Neuronal stem cell (in vitro differentiated cells): ENCODE results near the gene MAD1L1.

ENCODE experiments used
- DNase-seq: peaks from one replicate; pipeline ENCODE4 v3.0.0-alpha.2; 2013; ENCODE audit warnings: low spot score
- H2AFZ ChIP-seq: one replicate; pipeline ENCODE4 v1.6.1; 2013; ENCODE audit warnings: mild to moderate bottlenecking, low read length, inconsistent platforms
- H2AK5ac ChIP-seq: 2 replicates; pipeline ENCODE4 v1.6.1; 2013; ENCODE audit warnings: low read depth, mild to moderate bottlenecking, inconsistent platforms, low read length, moderate library complexity, mixed read lengths
- H2BK120ac ChIP-seq: 2 replicates; pipeline ENCODE4 v1.6.1; 2013; ENCODE audit warnings: low read depth, mild to moderate bottlenecking, inconsistent platforms, low read length, moderate library complexity, mixed read lengths
- H2BK12ac ChIP-seq: one replicate; pipeline ENCODE4 v1.6.1; 2013; ENCODE audit warnings: low read length, inconsistent platforms
- H2BK15ac ChIP-seq: 2 replicates; pipeline ENCODE4 v1.6.1; 2013; ENCODE audit warnings: mild to moderate bottlenecking, low read length, inconsistent platforms, mixed read lengths
- H2BK5ac ChIP-seq: one replicate; pipeline ENCODE4 v1.6.1; 2013; ENCODE audit warnings: inconsistent platforms, mild to moderate bottlenecking, low read length, moderate library complexity
- H3K14ac ChIP-seq: one replicate; pipeline ENCODE4 v1.6.1; 2013; ENCODE audit warnings: low read length, inconsistent platforms
- H3K18ac ChIP-seq: 2 replicates; pipeline ENCODE4 v1.6.1; 2013; ENCODE audit warnings: low read length, inconsistent platforms
- H3K23ac ChIP-seq: 2 replicates; pipeline ENCODE4 v1.6.1; 2013; ENCODE audit warnings: low read depth, mild to moderate bottlenecking, mixed read lengths, low read length, inconsistent platforms; ENCODE audit not compliant: poor library complexity
- H3K27ac ChIP-seq: replicated peaks from 3 replicates; pipeline ENCODE4 v1.5.1; 2013; ENCODE audit warnings: low read length, inconsistent platforms
- H3K27me3 ChIP-seq, 3 experiments: 2 replicates each; pipeline ENCODE4 v1.6.1; 2013; ENCODE audit warnings: low read length in 3 of 3, mild to moderate bottlenecking in 2 of 3, inconsistent platforms in 1 of 3, low read depth in 1 of 3, mixed read lengths in 1 of 3, moderate library complexity in 1 of 3; ENCODE audit not compliant: control insufficient read depth in 3 of 3, insufficient read depth in 3 of 3
- H3K36me3 ChIP-seq, 2 donors: replicated peaks in 1 of 2; 2 replicates each; pipeline ENCODE4 v1.6.1; 2013; ENCODE audit warnings: low read length in 2 of 2; ENCODE audit not compliant: control insufficient read depth in 2 of 2, insufficient read depth in 2 of 2
- H3K4ac ChIP-seq: 2 replicates; pipeline ENCODE4 v1.6.1; 2013; ENCODE audit warnings: inconsistent platforms, mild to moderate bottlenecking, low read length, moderate library complexity
- H3K4me1 ChIP-seq, 2 donors: 1 replicate in 1 of 2; 2 replicates in 1 of 2; pipeline ENCODE4 v1.6.1; 2013; ENCODE audit warnings: low read length in 2 of 2, low read depth in 1 of 2; ENCODE audit not compliant: control insufficient read depth in 2 of 2, insufficient read depth in 1 of 2
- H3K4me2 ChIP-seq: one replicate; pipeline ENCODE4 v1.6.1; 2013; ENCODE audit warnings: mild to moderate bottlenecking, low read length, inconsistent platforms; ENCODE audit not compliant: insufficient read depth, poor library complexity, severe bottlenecking
- H3K4me3 ChIP-seq, 2 donors: 2 replicates each; pipeline ENCODE4 v1.5.1; 2013; ENCODE audit warnings: low read length in 2 of 2, mild to moderate bottlenecking in 2 of 2, inconsistent platforms in 1 of 2, moderate library complexity in 1 of 2
- H3K79me1 ChIP-seq: one replicate; pipeline ENCODE4 v1.6.1; 2013; ENCODE audit warnings: low read depth, mild to moderate bottlenecking, inconsistent platforms, low read length, moderate library complexity
- H3K9ac ChIP-seq: one replicate; pipeline ENCODE4 v1.6.1; 2013; ENCODE audit warnings: mild to moderate bottlenecking, low read depth, low read length, inconsistent platforms; ENCODE audit not compliant: poor library complexity
- H3K9me3 ChIP-seq, 2 donors: replicated peaks in 1 of 2; 2 replicates each; pipeline versions ENCODE3 to v1.6.1; 2013; ENCODE audit warnings: low read length in 2 of 2, mild to moderate bottlenecking in 2 of 2, inconsistent platforms in 1 of 2, low read depth in 1 of 2, mixed read lengths in 1 of 2, moderate library complexity in 1 of 2; ENCODE audit not compliant: control insufficient read depth in 2 of 2, insufficient read depth in 1 of 2
- H4K8ac ChIP-seq: one replicate; pipeline ENCODE4 v1.6.1; 2013; ENCODE audit warnings: low read depth, mild to moderate bottlenecking, inconsistent platforms, low read length, moderate library complexity
- H4K91ac ChIP-seq: one replicate; pipeline ENCODE4 v1.6.1; 2013; ENCODE audit warnings: low read length, low read depth, mild to moderate bottlenecking, inconsistent platforms; ENCODE audit not compliant: poor library complexity
- WGBS, 2 donors: extraction: QIAGEN DNeasy Blood & Tissue Kit; methylation state at CpG; one replicate each; pipeline ENCODE4 v1.1.7; 2013; ENCODE audit warnings: missing lambda C conversion rate in 2 of 2, mixed read lengths in 1 of 2; ENCODE audit not compliant: insufficient read length in 2 of 2, insufficient replicate concordance in 1 of 2; ENCODE audit errors: extremely low coverage in 2 of 2; 5-methylcytosine and 5-hydroxymethylcytosine counted together

MAD1L1 gene

DNA sequence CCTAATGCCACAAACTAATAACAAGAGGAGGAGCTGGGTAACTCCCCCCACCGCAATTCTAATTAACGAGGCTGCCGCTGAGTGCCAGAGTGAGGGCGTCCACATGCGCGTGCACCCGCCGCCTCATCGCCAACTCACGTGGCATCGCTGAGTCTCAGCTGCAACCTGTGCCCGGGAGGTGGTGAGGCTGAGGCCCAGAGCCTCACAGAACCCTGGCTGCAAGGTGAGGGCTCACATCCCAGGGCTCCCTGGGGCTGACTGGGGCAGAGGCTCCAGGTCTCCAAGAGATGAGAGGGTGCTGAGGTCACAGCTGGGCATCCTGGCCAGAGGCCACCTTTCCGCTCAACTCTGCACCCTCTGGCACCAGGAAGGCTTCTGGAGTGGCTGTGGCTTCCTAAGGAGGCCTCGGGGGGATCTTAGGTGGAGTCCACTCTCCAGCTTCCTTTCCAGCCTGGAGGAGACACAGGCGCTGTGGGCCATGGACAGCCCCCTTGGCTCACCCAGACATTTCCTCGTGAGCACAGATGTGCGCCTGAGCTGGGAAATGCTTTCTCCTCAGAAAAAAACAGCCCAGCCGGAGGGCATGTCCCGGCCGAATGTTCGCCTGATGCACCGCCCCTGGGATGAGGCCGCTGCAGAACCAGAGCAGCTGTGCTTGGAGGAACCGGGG is 242.6 kb downstream of the MAD1L1 start:
- H3K27me3 ChIP-seq: no peaks in the 10 kb centered on the region
- H4K91ac ChIP-seq: no peak overlapping the region
- H2BK12ac ChIP-seq: no peak overlapping the region
- peaks cover 8% of the 10 kb centered on the region for H3K79me1 ChIP-seq
- no peaks in the 10 kb centered on the region for H3K36me3 ChIP-seq
- H2BK120ac ChIP-seq: no peak overlapping the region
- H2AK5ac ChIP-seq: no peak overlapping the region
- no peak overlapping the region for H3K14ac ChIP-seq
- no peak overlapping the region for H4K8ac ChIP-seq
- H3K9me3 ChIP-seq: no peaks in the 10 kb centered on the region
- no peak overlapping the region for H3K4me2 ChIP-seq
- no CpG with 5 or more reads among the region's 24 CpGs for WGBS, 2 donors
- H2AFZ ChIP-seq: no peak overlapping the region
- H2BK5ac ChIP-seq: no peak overlapping the region
- no peak for DNase-seq
- no peak overlapping the region for H3K4me3 ChIP-seq
- H3K27ac ChIP-seq: no peak overlapping the region
- no peak overlapping the region for H2BK15ac ChIP-seq
- peak overlapping the region; percentile 71 for H3K18ac ChIP-seq
- peaks cover 0 to 2% of the 10 kb centered on the region in 2 donors for H3K4me1 ChIP-seq
- no peak overlapping the region for H3K4ac ChIP-seq
- peak overlapping the region; percentile 43 for H3K23ac ChIP-seq
- H3K9ac ChIP-seq: no peak overlapping the region

- no peaks in the 10 kb centered on the region for H3K9me3 ChIP-seq
- peak overlapping the region; percentile 98 for H4K8ac ChIP-seq
- H2BK12ac ChIP-seq: peak overlapping the region; percentile 73
- peak overlapping the region; percentile 84 for H2AK5ac ChIP-seq
- peak overlapping the region; percentile 80 for H3K18ac ChIP-seq
- no CpG with 5 or more reads among the region's 39 CpGs for WGBS, 2 donors
- peak overlapping the region; percentile 73 for H3K23ac ChIP-seq
- peak overlapping the region; percentile 66 for H3K4ac ChIP-seq
- H3K4me3 ChIP-seq: no peak overlapping the region
- peak overlapping the region; percentile 21 for H3K9ac ChIP-seq
- peak overlapping the region; percentile 99 for H3K14ac ChIP-seq
- H3K4me2 ChIP-seq: no peak overlapping the region
- no peak overlapping the region for H3K27ac ChIP-seq
- DNase-seq: no peak
- H3K27me3 ChIP-seq: no peaks in the 10 kb centered on the region
- no peak overlapping the region for H2BK15ac ChIP-seq
- H2AFZ ChIP-seq: no peak overlapping the region
- no peaks in the 10 kb centered on the region for H3K36me3 ChIP-seq
- H2BK5ac ChIP-seq: no peak overlapping the region
- H3K79me1 ChIP-seq: peaks cover 8% of the 10 kb centered on the region
- peaks cover 0 to 2% of the 10 kb centered on the region in 2 donors for H3K4me1 ChIP-seq
- no peak overlapping the region for H4K91ac ChIP-seq
- H2BK120ac ChIP-seq: no peak overlapping the region
Measured at GRCh38 chr7:1989049-1989860, 243.5 kb downstream of the MAD1L1 start.

GRCh38 chr7:1988533-1988930 is 244.2 kb downstream of the MAD1L1 start:
- Histone ChIP-seq H3K9me3 (no peaks in the 10 kb centered on the region), H3K36me3 (no peaks in the 10 kb centered on the region), H3K14ac (no peak overlapping the region), H3K23ac (no peak overlapping the region), H3K4me1 (peaks cover 0 to 2% of the 10 kb centered on the region in 2 donors), H4K8ac (no peak overlapping the region), H2AFZ (no peak overlapping the region), H3K4me3 (no peak overlapping the region), H2AK5ac (no peak overlapping the region), H3K18ac (no peak overlapping the region), H3K27ac (no peak overlapping the region), H2BK120ac (no peak overlapping the region), H2BK15ac (no peak overlapping the region), H3K4ac (no peak overlapping the region), H3K27me3 (no peaks in the 10 kb centered on the region), H3K4me2 (no peak overlapping the region), H3K9ac (no peak overlapping the region), H4K91ac (no peak overlapping the region), H2BK5ac (peak overlapping the region; percentile 32), H2BK12ac (no peak overlapping the region), H3K79me1 (peaks cover 8% of the 10 kb centered on the region)
- no CpG with 5 or more reads among the region's 17 CpGs for WGBS, 2 donors
- no peak for DNase-seq
